HCT116 (cell line): ENCODE measurements around the gene OR52E2. TPM values are rescaled to one million over a fixed set of nuclear protein-coding genes. Genes with fewer than 3 reads are reported as not detected.

Experiments
- ATAC-seq: fragments of 200-7000 bp; cut with Tn5 transposase; 2 replicates; pipeline ENCODE4 v1.9.1; 2020; ENCODE audit warnings: mild to moderate bottlenecking, moderate library complexity
- BruUV-seq: library from RNA; stranded (reverse); fragments of 400-500 nt; replicated peaks from 2 replicates; lab custom pipeline; 2021; lab: Mats Ljungman, UMichigan
- CTCF ChIA-PET: fragments of 300-600 bp; sonication (Branson Sonifier 250); formaldehyde crosslinking; loops from one replicate; lab custom pipeline; 2021; ENCODE audit warnings: antibody characterized with exemption; lab: Charles Lee
- POLR2A ChIA-PET: fragments of 300-600, 350-600 bp; sonication (Branson Sonifier 250); formaldehyde crosslinking; loops from one replicate; lab custom pipeline; 2021; ENCODE audit warnings: antibody characterized with exemption; lab: Charles Lee
- RAD21 ChIA-PET, 2 experiments: fragments of 300-600 bp; sonication (Branson Sonifier 250); formaldehyde crosslinking; loops; one replicate each; lab custom pipeline; 2023; ENCODE audit warnings: low total read pairs in 2 of 2; ENCODE audit not compliant: uncharacterized antibody in 2 of 2, unreplicated experiment in 2 of 2, low non-redundant PET in 1 of 2; lab: Charles Lee
- DNase-seq: peaks from one replicate; pipeline ENCODE4 v3.0.0-alpha.2; 2010; ENCODE audit warnings: low read depth, low spot score
- H2AFZ ChIP-seq: fragments of 200-600 bp; shearing (Covaris generic), sonication (generic); 2 replicates; pipeline ENCODE4 v1.6.1; 2017; ENCODE audit warnings: low read depth, mixed run types, mixed read lengths, antibody characterized with exemption, low read length; ENCODE audit not compliant: poor library complexity, severe bottlenecking
- H3K27ac ChIP-seq: 2 replicates; pipeline ENCODE4 v1.5.1; 2012; ENCODE audit warnings: low read depth, low read length
- H3K27me3 ChIP-seq: fragments of 200-600 bp; sonication (generic); 2 replicates; pipeline ENCODE4 v1.6.1; 2016; ENCODE audit warnings: mixed run types, low read length, mixed read lengths; ENCODE audit not compliant: insufficient read depth
- H3K36me3 ChIP-seq, 2 experiments: fragments of 200-500 bp in 1 of 2; fragments of 200-600 bp in 1 of 2; sonication (Bioruptor generic) in 1 of 2; sonication (generic) in 1 of 2; 2 replicates each; pipeline versions ENCODE4 v1.5.1 to v1.6.1; 2014 to 2016; ENCODE audit warnings: low read length in 2 of 2, inconsistent platforms in 1 of 2, mixed read lengths in 1 of 2, mixed run types in 1 of 2; ENCODE audit not compliant: insufficient read depth in 2 of 2, control insufficient read depth in 1 of 2
- H3K4me1 ChIP-seq, 2 experiments: fragments of 200-600 bp in 1 of 2; sonication (generic) in 1 of 2; 2 replicates each; pipeline versions ENCODE4 v1.5.1 to v1.6.1; 2012 to 2017; ENCODE audit warnings: low read length in 2 of 2, inconsistent platforms in 1 of 2, mild to moderate bottlenecking in 1 of 2, mixed read lengths in 1 of 2, mixed run types in 1 of 2, moderate library complexity in 1 of 2; ENCODE audit not compliant: insufficient read depth in 2 of 2, control insufficient read depth in 1 of 2
- H3K4me2 ChIP-seq: fragments of 200-600 bp; sonication (generic); 2 replicates; pipeline ENCODE4 v1.6.1; 2017; ENCODE audit warnings: mixed run types, low read length, mixed read lengths
- H3K4me3 ChIP-seq, 2 experiments: fragments of 200-600 bp in 1 of 2; sonication (generic) in 1 of 2; replicated peaks in 1 of 2; 2 replicates each; pipeline ENCODE4 v1.5.1; 2011 to 2016; ENCODE audit warnings: low read length in 2 of 2, control low read depth in 1 of 2, low read depth in 1 of 2, mild to moderate bottlenecking in 1 of 2, mixed read lengths in 1 of 2, mixed run types in 1 of 2
- H3K79me2 ChIP-seq: fragments of 200-600 bp; sonication (generic); 2 replicates; pipeline ENCODE4 v1.6.1; 2017; ENCODE audit warnings: mild to moderate bottlenecking, mixed run types, low read length, moderate library complexity, mixed read lengths; ENCODE audit not compliant: insufficient read depth
- H3K9ac ChIP-seq: fragments of 200-600 bp; sonication (generic); 2 replicates; pipeline ENCODE4 v1.6.1; 2016; ENCODE audit warnings: low read length, mixed read lengths
- H3K9me2 ChIP-seq: fragments of 200-600 bp; sonication (generic), shearing (Covaris generic); 2 replicates; pipeline ENCODE4 v1.6.1; 2017; ENCODE audit warnings: mixed run types, mild to moderate bottlenecking, moderate library complexity; ENCODE audit not compliant: insufficient read depth
- H3K9me3 ChIP-seq, 2 experiments: fragments of 200-500 bp in 1 of 2; fragments of 200-600 bp in 1 of 2; sonication (Bioruptor generic) in 1 of 2; sonication (generic) in 1 of 2; 2 replicates each; pipeline ENCODE4 v1.6.1; 2014 to 2017; ENCODE audit warnings: low read length in 2 of 2, mixed read lengths in 2 of 2, inconsistent platforms in 1 of 2, low read depth in 1 of 2, mild to moderate bottlenecking in 1 of 2, mixed run types in 1 of 2, moderate library complexity in 1 of 2; ENCODE audit not compliant: control insufficient read depth in 1 of 2, insufficient read depth in 1 of 2
- H4K20me1 ChIP-seq: fragments of 200-600 bp; sonication (generic), shearing (Covaris generic); 2 replicates; pipeline ENCODE4 v1.6.1; 2017; ENCODE audit warnings: mixed run types, mild to moderate bottlenecking, moderate library complexity; ENCODE audit not compliant: insufficient read depth
- CBX3 ChIP-seq: IDR thresholded peaks from 2 replicates; pipeline ENCODE4 v1.6.1; 2012; ENCODE audit warnings: low read depth
- CEBPB ChIP-seq: IDR thresholded peaks from 2 replicates; pipeline ENCODE4 v1.6.1; 2012; ENCODE audit warnings: low read depth
- EGR1 ChIP-seq: IDR thresholded peaks from 2 replicates; pipeline ENCODE4 v1.6.1; 2012; ENCODE audit warnings: low read depth
- FOSL1 ChIP-seq: IDR thresholded peaks from 2 replicates; pipeline ENCODE4 v1.6.1; 2012; ENCODE audit warnings: low read depth
- JUND ChIP-seq: IDR thresholded peaks from 2 replicates; pipeline ENCODE4 v1.6.1; 2012
- POLR2A ChIP-seq: IDR thresholded peaks from 2 replicates; pipeline ENCODE4 v1.7.0; 2011; ENCODE audit warnings: borderline replicate concordance; ENCODE audit not compliant: insufficient read depth, insufficient read length; ENCODE audit errors: extremely low read depth
- POLR2AphosphoS5 ChIP-seq: IDR thresholded peaks from 2 replicates; pipeline ENCODE4 v1.6.1; 2011; ENCODE audit warnings: mild to moderate bottlenecking, low read depth, low read length, moderate library complexity
- RAD21 ChIP-seq: IDR thresholded peaks from 2 replicates; pipeline ENCODE4 v1.6.1; 2012; ENCODE audit warnings: low read depth, mild to moderate bottlenecking
- SIN3A ChIP-seq: IDR thresholded peaks from 2 replicates; pipeline ENCODE4 v1.6.1; 2012; ENCODE audit warnings: low read depth
- SP1 ChIP-seq: IDR thresholded peaks from 2 replicates; pipeline ENCODE4 v1.6.1; 2012; ENCODE audit warnings: low read depth
- TCF7L2 ChIP-seq: IDR thresholded peaks from 2 replicates; pipeline ENCODE4 v1.7.0; 2011; ENCODE audit warnings: borderline replicate concordance, inconsistent platforms; ENCODE audit not compliant: insufficient read depth, insufficient read length; ENCODE audit errors: extremely low read depth
- ZFX ChIP-seq: fragments of 450-650 bp; IDR thresholded peaks from 2 replicates; pipeline ENCODE4 v1.6.1; 2017
- intact Hi-C: fragments of 100-400 bp; cut with micrococcal nuclease; formaldehyde crosslinking; loops from 2 replicates; pipeline ENCODE4 v1.10.0; 2022
- total RNA-seq: library from RNA; stranded (reverse); gene quantifications from one replicate; pipeline ENCODE4 v1.2.1, GENCODE V29; 2021; ENCODE audit not compliant: unreplicated experiment
- TF ChIP-seq, protein P1 (sequence below), 3 experiments: fragments of 200-600 bp in 1 of 3; sonication (generic) in 1 of 3; IDR thresholded peaks in 2 of 3; conservative IDR thresholded peaks in 1 of 3; 2 replicates each; pipeline ENCODE4 v1.5.1; 2012 to 2017; ENCODE audit warnings: low read depth in 2 of 3, low read length in 2 of 3, antibody characterized with exemption in 1 of 3, borderline replicate concordance in 1 of 3, control low read depth in 1 of 3, mild to moderate bottlenecking in 1 of 3, mixed read lengths in 1 of 3, mixed run types in 1 of 3, moderate library complexity in 1 of 3; ENCODE audit not compliant: insufficient read depth in 1 of 3
- TF ChIP-seq, protein P2 (sequence below): IDR thresholded peaks from 2 replicates; pipeline ENCODE4 v1.6.1; 2011; ENCODE audit warnings: mild to moderate bottlenecking, low read length, moderate library complexity; ENCODE audit not compliant: insufficient replicate concordance; ENCODE audit errors: extremely low read depth
- TF ChIP-seq, protein P3 (sequence below): IDR thresholded peaks from 2 replicates; pipeline ENCODE4 v1.6.1; 2012

Gene OR52E2
- total RNA-seq, 1 experiment from 2014 or later, result not detected

DNA sequence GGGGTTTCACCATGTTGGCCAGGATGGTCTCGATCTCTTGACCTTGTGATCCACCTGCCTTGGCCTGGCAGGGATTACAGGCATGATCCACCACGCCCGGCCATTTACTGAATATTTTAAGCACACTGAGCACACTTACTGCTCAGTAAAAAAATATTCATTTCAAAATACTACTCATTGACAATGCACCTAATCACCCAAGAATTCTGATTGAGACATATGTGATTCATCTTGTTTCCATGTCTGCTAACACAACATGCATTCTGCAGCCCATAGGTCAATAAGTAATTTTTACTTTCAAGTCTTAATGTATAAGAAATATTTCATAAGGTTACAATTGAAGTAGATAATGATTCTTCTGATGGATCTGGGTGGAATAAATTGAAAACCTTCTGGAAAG, 17.3 kb downstream of the OR52E2 start:
- Histone ChIP-seq H3K27me3 (peaks cover 45% of the 10 kb centered on the region), H3K4me2 (no peak overlapping the region), H3K79me2 (no peaks in the 10 kb centered on the region), H3K4me3 (no peak overlapping the region), H3K9me2 (no peaks in the 10 kb centered on the region), H3K27ac (no peak overlapping the region), H4K20me1 (no peaks in the 10 kb centered on the region; the same call in 1 of the 2 replicates), H3K9ac (no peak overlapping the region), H2AFZ (no peak overlapping the region), H3K4me1 (no peaks in the 10 kb centered on the region), H3K9me3 (no peaks in the 10 kb centered on the region), H3K36me3 (no peaks in the 10 kb centered on the region)
- intact Hi-C loops, result no loop called here
- ChIA-PET RAD21 (no interaction called here), CTCF (no interaction called here), POLR2A (no interaction called here)
- ATAC-seq (no peak), DNase-seq (no peak)
- no peak for TF ChIP-seq CEBPB
- TF ChIP-seq RAD21, result no peak
- TF ChIP-seq JUND, result no peak
- TF ChIP-seq FOSL1, result no peak
- no peak for TF ChIP-seq SIN3A
- no peak for TF ChIP-seq CBX3
- TF ChIP-seq TCF7L2, result no peak
- TF ChIP-seq, protein P1, sequence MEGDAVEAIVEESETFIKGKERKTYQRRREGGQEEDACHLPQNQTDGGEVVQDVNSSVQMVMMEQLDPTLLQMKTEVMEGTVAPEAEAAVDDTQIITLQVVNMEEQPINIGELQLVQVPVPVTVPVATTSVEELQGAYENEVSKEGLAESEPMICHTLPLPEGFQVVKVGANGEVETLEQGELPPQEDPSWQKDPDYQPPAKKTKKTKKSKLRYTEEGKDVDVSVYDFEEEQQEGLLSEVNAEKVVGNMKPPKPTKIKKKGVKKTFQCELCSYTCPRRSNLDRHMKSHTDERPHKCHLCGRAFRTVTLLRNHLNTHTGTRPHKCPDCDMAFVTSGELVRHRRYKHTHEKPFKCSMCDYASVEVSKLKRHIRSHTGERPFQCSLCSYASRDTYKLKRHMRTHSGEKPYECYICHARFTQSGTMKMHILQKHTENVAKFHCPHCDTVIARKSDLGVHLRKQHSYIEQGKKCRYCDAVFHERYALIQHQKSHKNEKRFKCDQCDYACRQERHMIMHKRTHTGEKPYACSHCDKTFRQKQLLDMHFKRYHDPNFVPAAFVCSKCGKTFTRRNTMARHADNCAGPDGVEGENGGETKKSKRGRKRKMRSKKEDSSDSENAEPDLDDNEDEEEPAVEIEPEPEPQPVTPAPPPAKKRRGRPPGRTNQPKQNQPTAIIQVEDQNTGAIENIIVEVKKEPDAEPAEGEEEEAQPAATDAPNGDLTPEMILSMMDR (IDR thresholded peaks at IDR 0.05 in 2 of 3, conservative IDR thresholded peaks at IDR 0.05 in 1 of 3; ENCODE audit: borderline replicate concordance in 1 of 3, insufficient read depth in 1 of 3, low read depth in 2 of 3, low read length in 2 of 3), result no peak
- no TSS peak for BruUV-seq

DNA sequence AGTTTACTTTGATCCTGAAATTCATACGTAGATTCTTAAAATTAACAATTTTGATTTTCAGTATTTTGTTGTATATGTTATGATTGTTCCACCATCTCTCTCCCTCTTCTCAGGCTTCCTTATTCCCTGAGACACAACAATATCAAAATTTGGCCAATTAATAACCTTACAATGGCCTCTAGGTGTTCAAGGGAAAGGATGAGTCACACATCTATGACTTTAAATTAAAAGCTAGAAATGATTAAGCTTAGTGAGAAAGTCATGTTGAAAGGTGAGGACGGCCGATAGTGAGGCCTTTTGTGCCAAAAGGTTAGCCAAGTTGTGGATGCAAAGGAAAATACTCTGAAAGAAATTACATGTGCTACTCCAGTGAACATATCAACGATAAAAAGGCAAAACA, 18.6 kb downstream of the OR52E2 start:
- intact Hi-C loops, result no loop called here
- no peaks in the 10 kb centered on the region for H3K4me1 ChIP-seq

More for the DNA sequence above, 18.6 kb downstream of the OR52E2 start:
- BruUV-seq, result no TSS peak
- no peak for ATAC-seq
- Histone ChIP-seq H3K4me2 (no peak overlapping the region), H3K4me3 (no peak overlapping the region), H3K9me2 (no peaks in the 10 kb centered on the region), H3K9ac (no peak overlapping the region), H3K27ac (no peak overlapping the region), H3K9me3 (no peaks in the 10 kb centered on the region), H3K36me3 (no peaks in the 10 kb centered on the region), H2AFZ (no peak overlapping the region), H3K79me2 (no peaks in the 10 kb centered on the region), H3K27me3 (peaks cover 49% of the 10 kb centered on the region), H4K20me1 (no peaks in the 10 kb centered on the region; the same call in 1 of the 2 replicates)
- no peak for DNase-seq
- TF ChIP-seq EGR1 (no peak), FOSL1 (no peak), JUND (no peak), POLR2AphosphoS5 (no peak), SP1 (no peak), POLR2A (no peak), ZFX (no peak)
- TF ChIP-seq, protein P2, sequence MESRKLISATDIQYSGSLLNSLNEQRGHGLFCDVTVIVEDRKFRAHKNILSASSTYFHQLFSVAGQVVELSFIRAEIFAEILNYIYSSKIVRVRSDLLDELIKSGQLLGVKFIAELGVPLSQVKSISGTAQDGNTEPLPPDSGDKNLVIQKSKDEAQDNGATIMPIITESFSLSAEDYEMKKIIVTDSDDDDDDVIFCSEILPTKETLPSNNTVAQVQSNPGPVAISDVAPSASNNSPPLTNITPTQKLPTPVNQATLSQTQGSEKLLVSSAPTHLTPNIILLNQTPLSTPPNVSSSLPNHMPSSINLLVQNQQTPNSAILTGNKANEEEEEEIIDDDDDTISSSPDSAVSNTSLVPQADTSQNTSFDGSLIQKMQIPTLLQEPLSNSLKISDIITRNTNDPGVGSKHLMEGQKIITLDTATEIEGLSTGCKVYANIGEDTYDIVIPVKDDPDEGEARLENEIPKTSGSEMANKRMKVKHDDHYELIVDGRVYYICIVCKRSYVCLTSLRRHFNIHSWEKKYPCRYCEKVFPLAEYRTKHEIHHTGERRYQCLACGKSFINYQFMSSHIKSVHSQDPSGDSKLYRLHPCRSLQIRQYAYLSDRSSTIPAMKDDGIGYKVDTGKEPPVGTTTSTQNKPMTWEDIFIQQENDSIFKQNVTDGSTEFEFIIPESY, result no peak
- TF ChIP-seq, protein P3, sequence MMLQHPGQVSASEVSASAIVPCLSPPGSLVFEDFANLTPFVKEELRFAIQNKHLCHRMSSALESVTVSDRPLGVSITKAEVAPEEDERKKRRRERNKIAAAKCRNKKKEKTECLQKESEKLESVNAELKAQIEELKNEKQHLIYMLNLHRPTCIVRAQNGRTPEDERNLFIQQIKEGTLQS, result no peak
- RAD21 ChIA-PET, result no interaction called here
- POLR2A ChIA-PET, result no interaction called here
- CTCF ChIA-PET, result no interaction called here
